Sigmoid colon (tissue), 7 donors: Measurements from ENCODE around the gene PIGQ. TPM values are rescaled to one million over a fixed set of nuclear protein-coding genes. Genes with fewer than 3 reads are reported as not detected.

Experiments
- DNase-seq: peaks from one replicate; pipeline ENCODE4 v3.0.0-alpha.2; 2019
- H3K27ac ChIP-seq, 4 donors: fragments of 200-600 bp; sonication (generic); one replicate each; pipeline ENCODE4 v1.5.1; 2016 to 2019; ENCODE audit warnings: mild to moderate bottlenecking in 1 of 4
- H3K27me3 ChIP-seq, 3 donors: fragments of 200-600 bp; sonication (generic); one replicate each; pipeline ENCODE4 v1.5.1; 2019; ENCODE audit warnings: mild to moderate bottlenecking in 1 of 3
- H3K36me3 ChIP-seq, 4 donors: fragments of 200-600 bp; sonication (generic); one replicate each; pipeline ENCODE4 v1.5.1; 2016 to 2019
- H3K4me1 ChIP-seq, 4 donors: fragments of 200-600 bp; sonication (generic); one replicate each; pipeline ENCODE4 v1.5.1; 2017 to 2019
- H3K4me3 ChIP-seq, 4 donors: fragments of 200-600 bp; sonication (generic); one replicate each; pipeline ENCODE4 v1.5.1; 2017 to 2019; ENCODE audit warnings: mild to moderate bottlenecking in 2 of 4, moderate library complexity in 1 of 4
- H3K9me3 ChIP-seq, 4 donors: fragments of 200-600 bp in 3 of 4; sonication (generic) in 3 of 4; one replicate each; pipeline versions ENCODE4 v1.5.1 to v1.6.1; 2013 to 2019
- EP300 ChIP-seq, 4 donors: sonication (generic); formaldehyde crosslinking; IDR thresholded peaks; one replicate each; pipeline ENCODE4 v1.6.1; 2017; ENCODE audit warnings: antibody characterized with exemption in 4 of 4
- POLR2A ChIP-seq, 2 donors: fragments of 450-650 bp; IDR thresholded peaks; one replicate each; pipeline ENCODE4 v1.6.1; 2016; ENCODE audit warnings: antibody characterized with exemption in 2 of 2, mild to moderate bottlenecking in 2 of 2, moderate library complexity in 2 of 2
- POLR2AphosphoS5 ChIP-seq, 4 donors: sonication (generic); formaldehyde crosslinking; IDR thresholded peaks; one replicate each; pipeline ENCODE4 v1.6.1; 2017; ENCODE audit warnings: antibody characterized with exemption in 4 of 4
- WGBS, 2 donors: extraction: QIAGEN DNeasy Blood & Tissue Kit; methylation state at CpG; one replicate each; pipeline ENCODE4 v1.1.7; 2013; 5-methylcytosine and 5-hydroxymethylcytosine counted together
- intact Hi-C: fragments of 100-400 bp; cut with DNase I; formaldehyde crosslinking; loops from one replicate; pipeline ENCODE4 v1.15.1; 2023
- polyA plus RNA-seq, 3 donors: library from polyadenylated mRNA; stranded (reverse); fragments of 200-250 nt; gene quantifications; one replicate each; pipeline ENCODE4 v1.2.3, GENCODE V29; 2013
- small RNA-seq, 3 donors: library from RNA; depleted of rRNA; stranded (forward); fragments of <200 nt; gene quantifications; one replicate each; pipeline ENCODE3, GENCODE V24; 2016
- total RNA-seq, 4 donors: library from RNA; depleted of rRNA; stranded (reverse); fragments of >200 nt; gene quantifications; one replicate each; pipeline ENCODE4 v1.1.0, GENCODE V29; 2016
- TF ChIP-seq, protein P1 (sequence below), 4 experiments: fragments of 450-650 bp in 3 of 4; fragments of 200-600 bp in 1 of 4; IDR thresholded peaks; one replicate each; pipeline ENCODE4 v1.5.1; 2016 to 2019; ENCODE audit warnings: antibody characterized with exemption in 4 of 4, mild to moderate bottlenecking in 3 of 4, moderate library complexity in 2 of 4
- donor health status: healthy with polysubstance abuse.
- donor health status: Bipolar disorder and iron deficiency.
- donor health status: healthy.

PIGQ gene
- total and polyA plus RNA-seq, 7 donors: 11.1 to 47.4 (median 17.8) TPM

DNA sequence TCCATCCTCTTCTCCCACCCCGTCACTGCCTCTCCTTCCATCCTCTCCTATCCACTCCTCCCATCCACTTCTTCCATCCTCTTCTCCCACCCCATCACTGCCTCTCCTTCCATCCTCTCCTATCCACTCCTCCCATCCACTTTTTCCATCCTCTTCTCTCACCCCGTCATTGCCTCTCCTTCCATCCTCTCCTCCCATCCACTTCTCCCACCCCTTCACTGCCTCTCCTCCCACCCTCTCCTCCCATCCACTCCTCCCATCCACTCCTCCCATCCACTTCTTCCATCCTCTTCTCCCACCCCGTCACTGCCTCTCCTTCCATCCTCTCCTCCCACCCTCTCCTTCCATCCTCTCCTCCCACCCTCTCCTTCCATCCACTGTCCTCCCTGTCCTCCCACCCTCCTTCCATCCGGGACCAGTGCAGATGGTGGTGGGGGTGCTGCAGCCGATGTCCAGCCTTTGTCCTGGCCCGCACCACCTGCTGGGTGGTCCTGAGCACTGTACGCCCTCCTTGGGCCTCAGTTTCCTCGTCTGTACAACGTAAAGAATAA lies 62.1 kb downstream of the PIGQ start:
- intact Hi-C loops: no loop called here
- Histone ChIP-seq H3K36me3 (peaks cover 0 to 35% (median 16%) of the 10 kb centered on the region in 4 donors), H3K27me3 (peaks cover 0 to 13% (median 0%) of the 10 kb centered on the region in 3 donors), H3K4me1 (peaks cover 0 to 49% (median 40%) of the 10 kb centered on the region in 4 donors), H3K4me3 (no peak overlapping the region), H3K27ac (no peak overlapping the region), H3K9me3 (no peaks in the 10 kb centered on the region)
- 50 to 67% methylated on average over 9 of the region's 9 CpGs for WGBS, 2 donors
- DNase-seq: no peak
- TF ChIP-seq EP300 (IDR thresholded peaks at IDR 0.05) (no peak), POLR2AphosphoS5 (IDR thresholded peaks at IDR 0.05) (no peak), POLR2A (IDR thresholded peaks at IDR 0.05) (no peak)
- TF ChIP-seq, protein P1, sequence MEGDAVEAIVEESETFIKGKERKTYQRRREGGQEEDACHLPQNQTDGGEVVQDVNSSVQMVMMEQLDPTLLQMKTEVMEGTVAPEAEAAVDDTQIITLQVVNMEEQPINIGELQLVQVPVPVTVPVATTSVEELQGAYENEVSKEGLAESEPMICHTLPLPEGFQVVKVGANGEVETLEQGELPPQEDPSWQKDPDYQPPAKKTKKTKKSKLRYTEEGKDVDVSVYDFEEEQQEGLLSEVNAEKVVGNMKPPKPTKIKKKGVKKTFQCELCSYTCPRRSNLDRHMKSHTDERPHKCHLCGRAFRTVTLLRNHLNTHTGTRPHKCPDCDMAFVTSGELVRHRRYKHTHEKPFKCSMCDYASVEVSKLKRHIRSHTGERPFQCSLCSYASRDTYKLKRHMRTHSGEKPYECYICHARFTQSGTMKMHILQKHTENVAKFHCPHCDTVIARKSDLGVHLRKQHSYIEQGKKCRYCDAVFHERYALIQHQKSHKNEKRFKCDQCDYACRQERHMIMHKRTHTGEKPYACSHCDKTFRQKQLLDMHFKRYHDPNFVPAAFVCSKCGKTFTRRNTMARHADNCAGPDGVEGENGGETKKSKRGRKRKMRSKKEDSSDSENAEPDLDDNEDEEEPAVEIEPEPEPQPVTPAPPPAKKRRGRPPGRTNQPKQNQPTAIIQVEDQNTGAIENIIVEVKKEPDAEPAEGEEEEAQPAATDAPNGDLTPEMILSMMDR (IDR thresholded peaks at IDR 0.05): no peak

DNA sequence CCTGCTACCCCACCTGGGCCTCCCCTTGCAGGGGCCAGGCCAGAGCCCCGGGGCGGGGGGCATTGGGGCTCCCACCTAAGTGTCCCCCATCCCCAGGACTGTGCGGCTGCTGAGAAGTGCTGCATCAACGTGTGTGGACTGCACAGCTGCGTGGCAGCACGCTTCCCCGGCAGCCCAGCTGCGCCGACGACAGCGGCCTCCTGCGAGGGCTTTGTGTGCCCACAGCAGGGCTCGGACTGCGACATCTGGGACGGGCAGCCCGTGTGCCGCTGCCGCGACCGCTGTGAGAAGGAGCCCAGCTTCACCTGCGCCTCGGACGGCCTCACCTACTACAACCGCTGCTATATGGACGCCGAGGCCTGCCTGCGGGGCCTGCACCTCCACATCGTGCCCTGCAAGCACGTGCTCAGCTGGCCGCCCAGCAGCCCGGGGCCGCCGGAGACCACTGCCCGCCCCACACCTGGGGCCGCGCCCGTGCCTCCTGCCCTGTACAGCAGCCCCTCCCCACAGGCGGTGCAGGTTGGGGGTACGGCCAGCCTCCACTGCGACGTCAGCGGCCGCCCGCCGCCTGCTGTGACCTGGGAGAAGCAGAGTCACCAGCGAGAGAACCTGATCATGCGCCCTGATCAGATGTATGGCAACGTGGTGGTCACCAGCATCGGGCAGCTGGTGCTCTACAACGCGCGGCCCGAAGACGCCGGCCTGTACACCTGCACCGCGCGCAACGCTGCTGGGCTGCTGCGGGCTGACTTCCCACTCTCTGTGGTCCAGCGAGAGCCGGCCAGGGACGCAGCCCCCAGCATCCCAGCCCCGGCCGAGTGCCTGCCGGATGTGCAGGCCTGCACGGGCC lies 62.9 kb downstream of the PIGQ start:
- intact Hi-C loops: no loop called here
- WGBS, 2 donors: 94 to 96% methylated on average over 67 of the region's 67 CpGs
- Histone ChIP-seq H3K27ac (no peak overlapping the region), H3K4me3 (no peak overlapping the region), H3K27me3 (peaks cover 0 to 13% (median 0%) of the 10 kb centered on the region in 3 donors), H3K36me3 (peaks cover 0 to 27% (median 14%) of the 10 kb centered on the region in 4 donors), H3K4me1 (peaks cover 0 to 48% (median 40%) of the 10 kb centered on the region in 4 donors), H3K9me3 (no peaks in the 10 kb centered on the region)
- DNase-seq: no peak
- TF ChIP-seq, protein P1 (IDR thresholded peaks at IDR 0.05): no peak
- TF ChIP-seq POLR2AphosphoS5 (IDR thresholded peaks at IDR 0.05): no peak

DNA sequence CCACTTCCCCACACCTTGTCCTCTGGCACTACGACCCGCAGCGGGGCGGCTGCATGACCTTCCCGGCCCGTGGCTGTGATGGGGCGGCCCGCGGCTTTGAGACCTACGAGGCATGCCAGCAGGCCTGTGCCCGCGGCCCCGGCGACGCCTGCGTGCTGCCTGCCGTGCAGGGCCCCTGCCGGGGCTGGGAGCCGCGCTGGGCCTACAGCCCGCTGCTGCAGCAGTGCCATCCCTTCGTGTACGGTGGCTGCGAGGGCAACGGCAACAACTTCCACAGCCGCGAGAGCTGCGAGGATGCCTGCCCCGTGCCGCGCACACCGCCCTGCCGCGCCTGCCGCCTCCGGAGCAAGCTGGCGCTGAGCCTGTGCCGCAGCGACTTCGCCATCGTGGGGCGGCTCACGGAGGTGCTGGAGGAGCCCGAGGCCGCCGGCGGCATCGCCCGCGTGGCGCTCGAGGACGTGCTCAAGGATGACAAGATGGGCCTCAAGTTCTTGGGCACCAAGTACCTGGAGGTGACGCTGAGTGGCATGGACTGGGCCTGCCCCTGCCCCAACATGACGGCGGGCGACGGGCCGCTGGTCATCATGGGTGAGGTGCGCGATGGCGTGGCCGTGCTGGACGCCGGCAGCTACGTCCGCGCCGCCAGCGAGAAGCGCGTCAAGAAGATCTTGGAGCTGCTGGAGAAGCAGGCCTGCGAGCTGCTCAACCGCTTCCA lies 63.7 kb downstream of the PIGQ start:
- 97% methylated on average over 74 of the region's 74 CpGs for WGBS, 2 donors
- no peak for DNase-seq
- H3K9me3 ChIP-seq: no peaks in the 10 kb centered on the region
- TF ChIP-seq POLR2AphosphoS5 (IDR thresholded peaks at IDR 0.05) (no peak), EP300 (IDR thresholded peaks at IDR 0.05) (no peak), POLR2A (IDR thresholded peaks at IDR 0.05) (no peak)
- TF ChIP-seq, protein P1 (IDR thresholded peaks at IDR 0.05): no peak
- H3K4me3 ChIP-seq: no peak overlapping the region
- H3K27me3 ChIP-seq: peaks cover 0 to 13% (median 0%) of the 10 kb centered on the region in 3 donors
- intact Hi-C loops: no loop called here
- H3K4me1 ChIP-seq: peaks cover 0 to 53% (median 46%) of the 10 kb centered on the region in 4 donors
- H3K36me3 ChIP-seq: peaks cover 0 to 22% (median 13%) of the 10 kb centered on the region in 4 donors
- H3K27ac ChIP-seq: no peak overlapping the region

Small RNAs within 50 kb of the gene (small RNA-seq; reads per million reads assigned to genes)
- 0 to 0.43 (median 0) reads per million in 3 donors for gene MIR3176
- gene MIR5587: 0 reads per million in 3 donors
- 0 reads per million in 3 donors for gene Z98883.1

Other genes starting within 250 kb of the PIGQ start
- 10 to 100 TPM; 17.9 to 29.9 (median 20.9) TPM for gene AXIN1, start 217.2 kb upstream of the PIGQ start, total RNA-seq
- 10 to 100 TPM; 28.2 to 33.4 (median 30.3) TPM for gene AXIN1, start 217.2 kb upstream of the PIGQ start, polyA plus RNA-seq
- gene MRPL28, start 199.4 kb upstream of the PIGQ start, total RNA-seq: 10 to 100 TPM; 49.6 to 77.4 (median 62.0) TPM
- gene MRPL28, start 199.4 kb upstream of the PIGQ start, polyA plus RNA-seq: 10 to 100 TPM; 74.5 to 95.9 (median 78.4) TPM
- gene PGAP6, start 188.0 kb upstream of the PIGQ start, total RNA-seq: 10 to 100 TPM; 20.7 to 26.6 (median 22.7) TPM
- gene PGAP6, start 188.0 kb upstream of the PIGQ start, polyA plus RNA-seq: 100 to 1,000 TPM in 1 of 3 donors, 10 to 100 TPM in 2; 61.9 to 109 (median 70.3) TPM
- gene NME4, start 172.8 kb upstream of the PIGQ start, total RNA-seq: 100 to 1,000 TPM; 138 to 281 (median 191) TPM
- 10 to 100 TPM; 39.6 to 55.3 (median 46.7) TPM for gene NME4, start 172.8 kb upstream of the PIGQ start, polyA plus RNA-seq
- 10 to 100 TPM; 15.0 to 21.6 (median 16.4) TPM for gene DECR2, start 168.1 kb upstream of the PIGQ start, total RNA-seq
- gene DECR2, start 168.1 kb upstream of the PIGQ start, polyA plus RNA-seq: 10 to 100 TPM; 30.6 to 39.1 (median 31.9) TPM
- gene RAB11FIP3, start 144.3 kb upstream of the PIGQ start, total RNA-seq: 10 to 100 TPM; 20.0 to 44.9 (median 28.9) TPM
- 10 to 100 TPM; 10.6 to 24.1 (median 13.2) TPM for gene RAB11FIP3, start 144.3 kb upstream of the PIGQ start, polyA plus RNA-seq
- 10 to 100 TPM; 10.3 to 24.4 (median 16.9) TPM for gene CAPN15, start 42.3 kb upstream of the PIGQ start, total RNA-seq
- 10 to 100 TPM; 35.4 to 85.8 (median 60.1) TPM for gene CAPN15, start 42.3 kb upstream of the PIGQ start, polyA plus RNA-seq
- not detected for gene PRR35, start 9.6 kb upstream of the PIGQ start, total RNA-seq
- gene PRR35, start 9.6 kb upstream of the PIGQ start, polyA plus RNA-seq: not detected
- gene NHLRC4, start 3.0 kb upstream of the PIGQ start, total RNA-seq: 1 to 10 TPM; 1.5 to 4.2 (median 1.7) TPM
- gene NHLRC4, start 3.0 kb upstream of the PIGQ start, polyA plus RNA-seq: 1 to 10 TPM in 1 of 3 donors, under 1 TPM in 2; 0.60 to 1.5 (median 0.69) TPM
- 10 to 100 TPM; 16.8 to 32.7 (median 17.9) TPM for gene RAB40C, start 20.1 kb downstream of the PIGQ start, total RNA-seq
- 10 to 100 TPM; 28.8 to 41.2 (median 38.3) TPM for gene RAB40C, start 20.1 kb downstream of the PIGQ start, polyA plus RNA-seq
- 1 to 10 TPM in 1 of 4 donors, under 1 TPM in 3; 0.27 to 1.4 (median 0.43) TPM for gene WFIKKN1, start 61.0 kb downstream of the PIGQ start, total RNA-seq
- gene WFIKKN1, start 61.0 kb downstream of the PIGQ start, polyA plus RNA-seq: under 1 TPM; 0.46 to 0.80 (median 0.60) TPM
- 100 to 1,000 TPM; 101 to 163 (median 157) TPM for gene METTL26, start 66.3 kb downstream of the PIGQ start, total RNA-seq
- gene METTL26, start 66.3 kb downstream of the PIGQ start, polyA plus RNA-seq: 100 to 1,000 TPM in 1 of 3 donors, 10 to 100 TPM in 2; 79.5 to 132 (median 87.1) TPM
- gene MCRIP2, start 71.9 kb downstream of the PIGQ start, total RNA-seq: 10 to 100 TPM; 52.1 to 63.4 (median 55.6) TPM
- 100 to 1,000 TPM; 106 to 132 (median 131) TPM for gene MCRIP2, start 71.9 kb downstream of the PIGQ start, polyA plus RNA-seq
- 10 to 100 TPM in 3 of 4 donors, 1 to 10 TPM in 1; 6.6 to 37.1 (median 13.7) TPM for gene WDR90, start 79.4 kb downstream of the PIGQ start, total RNA-seq
- gene WDR90, start 79.4 kb downstream of the PIGQ start, polyA plus RNA-seq: 10 to 100 TPM in 1 of 3 donors, 1 to 10 TPM in 2; 5.4 to 49.0 (median 7.2) TPM
- 10 to 100 TPM; 35.3 to 58.8 (median 48.8) TPM for gene RHOT2, start 98.2 kb downstream of the PIGQ start, total RNA-seq
- gene RHOT2, start 98.2 kb downstream of the PIGQ start, polyA plus RNA-seq: 100 to 1,000 TPM in 1 of 3 donors, 10 to 100 TPM in 2; 48.3 to 159 (median 52.9) TPM
- gene RHBDL1, start 105.7 kb downstream of the PIGQ start, total RNA-seq: 1 to 10 TPM in 2 of 4 donors, under 1 TPM in 1, not detected in 1; 0.68 to 6.1 (median 1.5) TPM
- gene RHBDL1, start 105.7 kb downstream of the PIGQ start, polyA plus RNA-seq: 1 to 10 TPM in 1 of 3 donors, under 1 TPM in 1, not detected in 1; 0.46 to 5.6 TPM
- 100 to 1,000 TPM; 109 to 183 (median 174) TPM for gene STUB1, start 110.4 kb downstream of the PIGQ start, total RNA-seq
- gene STUB1, start 110.4 kb downstream of the PIGQ start, polyA plus RNA-seq: 100 to 1,000 TPM; 104 to 136 (median 122) TPM
- 10 to 100 TPM; 52.8 to 93.4 (median 73.8) TPM for gene JMJD8, start 114.4 kb downstream of the PIGQ start, total RNA-seq
- gene JMJD8, start 114.4 kb downstream of the PIGQ start, polyA plus RNA-seq: 10 to 100 TPM; 18.7 to 49.3 (median 22.2) TPM
- 10 to 100 TPM in 2 of 4 donors, 1 to 10 TPM in 2; 6.4 to 17.7 (median 9.9) TPM for gene WDR24, start 120.4 kb downstream of the PIGQ start, total RNA-seq
- gene WDR24, start 120.4 kb downstream of the PIGQ start, polyA plus RNA-seq: 1 to 10 TPM; 2.4 to 9.8 (median 3.5) TPM
- 1 to 10 TPM in 3 of 4 donors, under 1 TPM in 1; 0.16 to 1.6 (median 1.4) TPM for gene FBXL16, start 135.8 kb downstream of the PIGQ start, total RNA-seq
- gene FBXL16, start 135.8 kb downstream of the PIGQ start, polyA plus RNA-seq: 1 to 10 TPM in 1 of 3 donors, under 1 TPM in 1, not detected in 1; 0.60 to 2.4 TPM
- 10 to 100 TPM; 27.8 to 49.9 (median 32.2) TPM for gene METRN, start 145.2 kb downstream of the PIGQ start, total RNA-seq
- 10 to 100 TPM; 16.5 to 32.8 (median 31.8) TPM for gene METRN, start 145.2 kb downstream of the PIGQ start, polyA plus RNA-seq
- gene ANTKMT, start 151.2 kb downstream of the PIGQ start, total RNA-seq: 10 to 100 TPM; 27.1 to 53.1 (median 39.5) TPM
- 10 to 100 TPM; 18.6 to 38.1 (median 21.3) TPM for gene ANTKMT, start 151.2 kb downstream of the PIGQ start, polyA plus RNA-seq
- under 1 TPM in 1 of 4 donors, not detected in 3; 0.49 TPM for gene CCDC78, start 156.5 kb downstream of the PIGQ start, total RNA-seq
- gene CCDC78, start 156.5 kb downstream of the PIGQ start, polyA plus RNA-seq: 1 to 10 TPM in 1 of 3 donors, not detected in 2; 3.4 TPM
- 1 to 10 TPM; 2.6 to 4.6 (median 3.8) TPM for gene HAGHL, start 157.1 kb downstream of the PIGQ start, total RNA-seq
- gene HAGHL, start 157.1 kb downstream of the PIGQ start, polyA plus RNA-seq: 10 to 100 TPM in 1 of 3 donors, 1 to 10 TPM in 1, under 1 TPM in 1; 0.92 to 10.5 (median 1.2) TPM
- gene CIAO3, start 171.0 kb downstream of the PIGQ start, total RNA-seq: 10 to 100 TPM; 18.9 to 28.5 (median 23.8) TPM
- gene CIAO3, start 171.0 kb downstream of the PIGQ start, polyA plus RNA-seq: 10 to 100 TPM; 18.6 to 51.0 (median 25.4) TPM
- under 1 TPM in 1 of 4 donors, not detected in 3; 0.54 TPM for gene MSLN, start 190.8 kb downstream of the PIGQ start, total RNA-seq
- gene MSLN, start 190.8 kb downstream of the PIGQ start, polyA plus RNA-seq: 1 to 10 TPM; 1.2 to 3.5 (median 1.2) TPM
- 10 to 100 TPM; 10.7 to 20.2 (median 13.2) TPM for gene RPUSD1, start 218.4 kb downstream of the PIGQ start, total RNA-seq
- 10 to 100 TPM; 14.4 to 31.1 (median 17.3) TPM for gene RPUSD1, start 218.4 kb downstream of the PIGQ start, polyA plus RNA-seq
- 1 to 10 TPM; 2.8 to 7.7 (median 5.1) TPM for gene CHTF18, start 218.7 kb downstream of the PIGQ start, total RNA-seq
- 10 to 100 TPM in 1 of 3 donors, 1 to 10 TPM in 2; 1.8 to 29.2 (median 1.8) TPM for gene CHTF18, start 218.7 kb downstream of the PIGQ start, polyA plus RNA-seq
- not detected for gene GNG13, start 230.8 kb downstream of the PIGQ start, total RNA-seq
- 1 to 10 TPM in 1 of 3 donors, under 1 TPM in 2; 0.47 to 1.2 (median 0.92) TPM for gene GNG13, start 230.8 kb downstream of the PIGQ start, polyA plus RNA-seq